K562 (cell line): ENCODE data around the gene CENPQ. TPM values are rescaled to one million over a fixed set of nuclear protein-coding genes. Genes with fewer than 3 reads are reported as not detected.

Source experiments
- ATAC-seq: fragments of 200-7000 bp; cut with Tn5 transposase; 3 replicates; pipeline ENCODE4 v1.9.1; 2020; ENCODE audit warnings: moderate library complexity
- BruUV-seq: library from RNA; stranded (reverse); fragments of 400-500 nt; replicated peaks from 2 replicates; lab custom pipeline; 2021; lab: Mats Ljungman, UMichigan
- CTCF ChIA-PET: fragments of 300-600 bp; formaldehyde crosslinking; extraction: SDS; loops from one replicate; lab custom pipeline; 2021; ENCODE audit warnings: low intra/inter-chr PET ratio; lab: Yijun Ruan, JAX
- POLR2A ChIA-PET: fragments of 300-600, 350-650 bp; sonication (Branson Sonifier 250); formaldehyde crosslinking; extraction: SDS; loops from one replicate; lab custom pipeline; 2021; ENCODE audit warnings: antibody characterized with exemption, inconsistent platforms; lab: Yijun Ruan, JAX
- DNase-seq, 4 experiments: peaks; one replicate each; pipeline versions ENCODE4 v3.0.0 to v3.0.0-alpha.2; 2011 to 2018; ENCODE audit warnings: low spot score in 3 of 4, mixed read lengths in 3 of 4; ENCODE audit errors: extremely low read depth in 1 of 4
- FAIRE-seq: peaks from 2 replicates; lab custom pipeline; 2011; peaks lifted over from hg19 to GRCh38; lab: Jason Lieb, UNC
- H2AFZ ChIP-seq: 2 replicates; pipeline ENCODE4 v1.6.0; 2011; ENCODE audit warnings: low read depth, low read length, control low read depth, inconsistent platforms
- H3K27ac ChIP-seq: fragments of 200-600 bp; 3 replicates; pipeline ENCODE4 v1.8.0; 2011; ENCODE audit warnings: low read depth, mild to moderate bottlenecking, control low read depth, inconsistent platforms, low read length, moderate library complexity, mixed read lengths; ENCODE audit errors: extremely low read depth
- H3K27me3 ChIP-seq, 2 experiments: fragments of 300-600 bp in 1 of 2; 2 replicates in 1 of 2; 3 replicates in 1 of 2; pipeline versions ENCODE4 v1.6.0 to v1.8.0; 2011; ENCODE audit warnings: inconsistent platforms in 2 of 2, low read length in 2 of 2, mild to moderate bottlenecking in 1 of 2, mixed read lengths in 1 of 2, moderate library complexity in 1 of 2; ENCODE audit not compliant: control insufficient read depth in 2 of 2, insufficient read depth in 2 of 2
- H3K36me3 ChIP-seq: fragments of 300-600 bp; 3 replicates; pipeline ENCODE4 v1.8.0; 2011; ENCODE audit warnings: mild to moderate bottlenecking, low read length, inconsistent platforms; ENCODE audit not compliant: control insufficient read depth, insufficient read depth
- H3K4me1 ChIP-seq, 2 experiments: fragments of 200-600 bp in 1 of 2; replicated peaks in 1 of 2; 2 replicates in 1 of 2; 3 replicates in 1 of 2; pipeline versions ENCODE4 v1.5.1 to v1.8.0; 2011; ENCODE audit warnings: inconsistent platforms in 2 of 2, low read length in 2 of 2, mild to moderate bottlenecking in 1 of 2, mixed read lengths in 1 of 2, moderate library complexity in 1 of 2; ENCODE audit not compliant: control insufficient read depth in 2 of 2, insufficient read depth in 2 of 2
- H3K4me2 ChIP-seq: 2 replicates; pipeline ENCODE4 v1.6.1; 2011; ENCODE audit warnings: low read length, control low read depth, inconsistent platforms, mixed read lengths; ENCODE audit not compliant: insufficient read depth
- H3K4me3 ChIP-seq: fragments of 200-600 bp; sonication (generic), shearing (Covaris generic); 2 replicates; pipeline ENCODE4 v1.5.1; 2016; ENCODE audit warnings: control low read depth, inconsistent platforms
- H3K79me2 ChIP-seq: fragments of 200-600 bp; 3 replicates; pipeline ENCODE4 v1.8.0; 2011; ENCODE audit warnings: low read length, inconsistent platforms; ENCODE audit not compliant: control insufficient read depth, insufficient read depth
- H3K9ac ChIP-seq, 2 experiments: 2 replicates each; pipeline versions ENCODE4 v1.6.0 to v1.6.1; 2011; ENCODE audit warnings: low read depth in 2 of 2, low read length in 2 of 2, control low read depth in 1 of 2, inconsistent platforms in 1 of 2, mild to moderate bottlenecking in 1 of 2, mixed read lengths in 1 of 2; ENCODE audit not compliant: insufficient read depth in 1 of 2
- H3K9me1 ChIP-seq: one replicate; pipeline ENCODE4 v1.6.0; 2011; ENCODE audit warnings: inconsistent platforms, mild to moderate bottlenecking, low read length, moderate library complexity; ENCODE audit not compliant: control insufficient read depth, insufficient read depth
- H3K9me3 ChIP-seq: replicated peaks from 2 replicates; pipeline ENCODE4 v1.5.1; 2011; ENCODE audit warnings: low read depth, low read length, inconsistent platforms; ENCODE audit not compliant: control insufficient read depth, insufficient read depth
- H4K20me1 ChIP-seq: replicated peaks from 2 replicates; pipeline ENCODE4 v1.6.1; 2011; ENCODE audit warnings: low read length, inconsistent platforms, mixed read lengths; ENCODE audit not compliant: control insufficient read depth, insufficient read depth
- CAMTA2 ChIP-seq: fragments of 250-450 bp; sonication (Bioruptor Pico); conservative IDR thresholded peaks from 2 replicates; pipeline ENCODE4 v1.5.1; 2022
- CEBPB ChIP-seq: fragments of 450-650 bp; IDR thresholded peaks from 2 replicates; pipeline ENCODE4 v1.6.1; 2016; ENCODE audit warnings: missing genetic modification characterization, missing compliant biosample characterization
- CEBPG ChIP-seq, 3 experiments: fragments of 200-800 bp in 1 of 3; sonication (Bioruptor generic) in 1 of 3; sonication (generic) in 1 of 3; formaldehyde crosslinking in 1 of 3; IDR thresholded peaks in 2 of 3; conservative IDR thresholded peaks in 1 of 3; 2 replicates each; pipeline versions ENCODE4 v1.6.1 to v1.8.0; 2016 to 2022; ENCODE audit warnings: missing compliant biosample characterization in 2 of 3, missing genetic modification characterization in 2 of 3, mild to moderate bottlenecking in 1 of 3, missing genetic modification reagents in 1 of 3
- ETV6 ChIP-seq, 3 experiments: fragments of 150-350 bp in 1 of 3; sonication (generic) in 1 of 3; formaldehyde crosslinking in 1 of 3; IDR thresholded peaks; 2 replicates each; pipeline versions ENCODE4 v1.6.1 to v1.8.0; 2014 to 2022; ENCODE audit warnings: borderline replicate concordance in 2 of 3, low read depth in 2 of 3, antibody characterized with exemption in 1 of 3, low read length in 1 of 3, mild to moderate bottlenecking in 1 of 3, missing genetic modification reagents in 1 of 3
- MAFF ChIP-seq: IDR thresholded peaks from 2 replicates; pipeline ENCODE4 v1.6.1; 2012; ENCODE audit warnings: low read length, improper control_type of control experiment
- MXD1 ChIP-seq: fragments of 250-450 bp; sonication (Bioruptor Pico); IDR thresholded peaks from 2 replicates; pipeline ENCODE4 v1.8.0; 2021; ENCODE audit warnings: borderline replicate concordance, mild to moderate bottlenecking, moderate library complexity; ENCODE audit not compliant: poor library complexity, severe bottlenecking
- SRSF7 ChIP-seq: fragments of 200-400 bp; formaldehyde crosslinking; optimal IDR thresholded peaks from 2 replicates; pipeline ENCODE3; 2017; ENCODE audit warnings: mild to moderate bottlenecking, low read depth, low read length
- TBP ChIP-seq: optimal IDR thresholded peaks from 2 replicates; pipeline ENCODE3; 2011; ENCODE audit warnings: low read depth, low read length, improper control_type of control experiment
- ZNF316 ChIP-seq: fragments of 450-650 bp; IDR thresholded peaks from 2 replicates; pipeline ENCODE4 v1.6.1; 2016
- WGBS: fragments of 100-300 bp; shearing (Covaris generic); methylation state at CpG from one replicate; pipeline ENCODE4 v1.1.6; 2016; ENCODE audit warnings: low coverage, mixed read lengths; ENCODE audit not compliant: insufficient coverage; ENCODE audit errors: missing lambda C conversion rate; 5-methylcytosine and 5-hydroxymethylcytosine counted together
- in situ Hi-C: fragments of 300-500 bp; cut with MboI; formaldehyde crosslinking; loops from 4 replicates; pipeline ENCODE4 v1.15.0; 2018; ENCODE audit warnings: inconsistent platforms, mixed read lengths
- intact Hi-C: fragments of 100-400 bp; cut with micrococcal nuclease; formaldehyde crosslinking; loops from 2 replicates; pipeline ENCODE4 v1.14.2; 2022
- polyA plus RNA-seq, 8 experiments: library from polyadenylated mRNA; depleted of rRNA in 4 of 8; stranded (reverse) in 5 of 8; unstranded in 3 of 8; fragments of >200 nt; fragmentation: Nextera tagmentation in 2 of 8; fragmentation: Illumina TruSeq in 1 of 8; extraction: Ambion mirVana in 2 of 8; extraction: Trizol in 1 of 8; gene quantifications; 2 replicates each; pipeline versions ENCODE4 v1.2.1 to v1.2.3, GENCODE V29; 2011 to 2014; ENCODE audit warnings: inconsistent platforms in 1 of 8, missing spikeins in 1 of 8
- total RNA-seq, 7 experiments: library from RNA; depleted of rRNA in 6 of 7; stranded (reverse); fragments of >200 nt in 6 of 7; fragmentation: Illumina TruSeq in 2 of 7; extraction: Trizol in 2 of 7; gene quantifications; 2 replicates each; pipeline versions ENCODE4 v1.2.1 to v1.2.3, GENCODE V29; 2011 to 2021; ENCODE audit warnings: low replicate concordance in 1 of 7

Gene CENPQ
- total and polyA plus RNA-seq, 9 of the 15 experiments (the other 6 are each of a cell fraction or from before 2014, with no cell fraction given): 12.7 to 48.3 (median 26.4) TPM

- no peaks in the 10 kb centered on the region for H3K79me2 ChIP-seq
- in situ Hi-C loops: loop anchor here (10.0 kb wide), 1 partner anchor 315 kb away; no protein-coding TSS in a partner anchor
These were observed 67.1 kb downstream of the CENPQ start for GRCh38 chr6:49530141-49530776.

More at GRCh38 chr6:49530141-49530776, 67.1 kb downstream of the CENPQ start:
- no peaks in the 10 kb centered on the region for H3K9me1 ChIP-seq
- no peak for DNase-seq
- TF ChIP-seq CEBPG (CRISPR knock-in tag; IDR thresholded peaks at IDR 0.05) (no peak), CEBPG (tag; conservative IDR thresholded peaks at IDR 0.05 in 1 of 2, IDR thresholded peaks at IDR 0.05 in 1 of 2) (peak; percentile 26 to 69; a peak in 1 of 4 replicates), ETV6 (IDR thresholded peaks at IDR 0.05; ENCODE audit: borderline replicate concordance in 1 of 2, low read depth in 2 of 2, low read length in 1 of 2) (no peak), ETV6 (CRISPR knock-in tag; IDR thresholded peaks at IDR 0.05; ENCODE audit: borderline replicate concordance) (no peak), MAFF (no peak), CEBPB (tag) (peak; percentile 62), CAMTA2 (CRISPR knock-in tag) (no peak), SRSF7 (no peak), TBP (no peak), ZNF316 (0 out of 2 replicates have a peak, but pooled peaks have one; percentile 17), MXD1 (no peak)
- no peak overlapping the region for H3K4me2 ChIP-seq
- CTCF ChIA-PET: interaction anchor here (1.1 to 6.2 kb wide), 2 partner anchors 77 to 93 kb away, joined by 3 to 68 read pairs; no protein-coding TSS in a partner anchor
- no peaks in the 10 kb centered on the region for H3K9me3 ChIP-seq
- FAIRE-seq: no peak
- H4K20me1 ChIP-seq: no peaks in the 10 kb centered on the region
- no peak overlapping the region for H3K27ac ChIP-seq
- POLR2A ChIA-PET: interaction anchor here (0.6 kb wide), 1 partner anchor 45 kb away, joined by 3 read pairs; no protein-coding TSS in a partner anchor
- no peaks in the 10 kb centered on the region for H3K27me3 ChIP-seq
- intact Hi-C loops: loop anchor here (5.0 kb wide), 1 partner anchor 207 kb away; no protein-coding TSS in a partner anchor
- H3K4me1 ChIP-seq: no peaks in the 10 kb centered on the region; a peak in 1 of 5 replicates
- peak overlapping the region; percentile 36; the same call in 1 of the 2 replicates for H2AFZ ChIP-seq
- BruUV-seq: no TSS peak
- 18% methylated on average over 2 of the region's 2 CpGs for WGBS
- H3K4me3 ChIP-seq: no peak overlapping the region
- no peaks in the 10 kb centered on the region for H3K36me3 ChIP-seq
- no peak overlapping the region for H3K9ac ChIP-seq
- ATAC-seq: no peak
